HUDEP-2 (cell line): Measurements from ENCODE around the gene GATA5.
A peak's percentile ranks its signal among the peaks of the same experiment; 100 is the strongest.

Experiments used
- DNase-seq, 76 experiments: peaks; one replicate each; lab custom pipeline; 2025; ENCODE audit not compliant: unreplicated experiment in 76 of 76; lab: John Stamatoyannopoulos, UW

The GATA5 gene

DNA sequence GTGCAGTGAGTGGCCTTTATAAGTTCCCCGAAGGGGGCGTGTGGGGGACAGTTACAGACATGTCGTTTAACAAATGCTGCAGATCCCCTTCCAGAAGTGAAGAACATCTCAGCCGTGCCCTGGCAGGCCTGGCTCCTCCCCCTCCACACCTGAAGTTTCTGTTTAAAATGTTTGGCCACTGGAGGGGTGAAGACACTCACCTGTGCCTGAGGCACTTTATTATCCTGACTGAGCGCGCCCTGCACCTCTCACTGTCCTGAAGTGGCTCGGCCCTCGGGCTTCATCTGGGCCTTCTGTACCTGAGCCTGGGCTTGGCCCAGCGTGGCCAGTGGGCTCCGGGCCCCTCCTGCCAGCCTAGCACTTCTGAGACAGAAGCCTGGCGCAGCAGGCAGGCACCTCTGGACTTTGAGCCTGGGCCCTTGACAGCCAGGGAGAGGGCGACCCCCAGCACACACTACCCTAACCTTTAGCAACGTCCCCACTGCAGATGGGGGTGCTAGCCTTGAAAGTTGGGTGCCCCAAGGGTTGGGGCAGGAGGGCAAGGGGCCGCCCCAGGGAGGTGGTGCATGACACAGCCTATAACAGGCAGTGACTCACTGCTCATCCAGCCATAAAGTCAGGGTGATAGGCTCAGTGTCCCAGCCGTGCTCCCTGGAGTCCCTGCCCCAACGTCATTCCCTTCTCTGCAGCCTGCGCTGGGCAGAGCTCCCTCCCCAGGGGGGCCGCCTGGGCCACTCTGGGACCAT, 13.6 kb upstream of the GATA5 start:
- peak in 54 of 76 experiments; percentile 19 to 75 (median 52) for DNase-seq

DNA sequence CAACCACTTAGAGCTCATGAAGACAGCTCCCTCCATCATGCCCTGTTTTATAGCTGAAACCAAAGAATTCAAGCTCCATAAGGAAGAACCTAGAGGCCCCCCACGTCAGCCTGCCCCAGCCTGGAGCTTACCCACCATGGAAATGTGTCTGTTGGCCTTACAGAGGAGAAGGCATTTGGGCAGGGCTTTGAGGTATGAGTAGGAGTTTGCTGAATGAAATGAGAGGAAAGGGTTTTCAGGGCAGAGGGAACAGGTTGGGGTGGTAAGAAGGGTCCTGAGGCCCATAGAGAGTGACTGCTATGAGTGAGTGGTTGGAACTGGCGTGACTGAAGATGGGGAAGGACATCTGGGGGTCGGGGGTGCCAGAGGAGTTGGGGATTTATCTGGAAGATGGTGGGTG, 12.7 kb upstream of the GATA5 start:
- DNase-seq: peak in 4 of 76 experiments; percentile 16 to 59 (median 36)

DNA sequence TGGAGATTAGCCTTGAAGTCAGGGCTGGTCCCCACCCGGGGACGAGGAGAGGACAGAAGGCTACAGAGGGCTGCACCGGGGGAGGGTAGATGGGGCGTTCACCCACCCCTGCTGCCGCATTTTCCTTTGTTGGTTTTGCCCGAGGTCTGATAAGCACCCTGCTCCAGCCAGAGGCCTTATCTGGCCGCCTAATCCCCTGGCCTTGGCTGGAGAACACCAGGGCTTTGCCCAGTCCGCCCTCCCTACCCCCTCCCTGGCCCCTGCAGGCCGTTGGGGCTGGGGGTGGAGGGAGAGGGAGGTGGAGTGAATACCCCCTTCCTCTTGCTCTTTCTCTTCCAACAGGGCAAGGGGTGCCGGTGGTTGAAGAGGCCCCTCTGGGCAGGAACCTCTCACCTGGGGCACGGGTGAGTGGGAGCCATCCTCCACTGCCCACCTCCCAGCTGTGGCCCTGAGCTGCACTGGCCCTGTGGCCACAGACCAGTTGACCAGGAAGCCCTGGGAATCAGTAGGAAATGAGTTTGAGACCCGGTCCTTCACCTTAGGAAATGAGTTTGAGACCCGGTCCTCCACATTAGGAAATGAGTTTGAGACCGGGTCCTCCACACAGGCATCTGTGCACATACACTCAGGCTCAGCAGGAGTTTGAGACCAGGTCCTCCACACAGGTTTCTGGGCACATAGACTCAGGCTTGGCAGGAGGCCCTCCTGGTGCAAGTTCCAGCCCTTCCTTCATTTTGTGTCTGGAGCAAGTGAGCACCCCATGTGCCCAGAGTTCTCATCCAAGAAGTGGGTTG, 12.0 kb upstream of the GATA5 start:
- peak in 75 of 76 experiments; percentile 71 to 97 (median 89) for DNase-seq

DNA sequence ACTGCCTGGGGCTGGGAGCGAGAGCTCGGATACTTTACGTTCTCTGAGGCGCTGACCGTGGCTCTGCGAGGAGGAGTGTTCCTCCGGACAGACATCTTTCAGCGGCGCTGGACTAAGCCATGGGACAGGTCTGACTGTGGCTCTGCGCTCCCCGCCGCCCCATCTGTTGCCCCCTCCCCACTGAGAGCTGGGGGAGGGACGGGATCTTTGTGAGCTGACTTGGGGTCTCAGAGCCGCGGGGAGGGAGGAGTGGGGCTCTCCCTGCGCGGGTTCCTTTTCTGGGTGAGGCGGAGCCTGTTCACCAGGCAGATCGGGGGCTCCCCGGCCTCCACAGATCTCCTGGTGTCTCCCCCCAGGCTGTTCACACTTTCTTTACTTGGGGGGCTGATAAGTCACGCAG, 11.3 kb upstream of the GATA5 start:
- peak in 4 of 76 experiments; percentile 38 to 83 (median 78) for DNase-seq

DNA sequence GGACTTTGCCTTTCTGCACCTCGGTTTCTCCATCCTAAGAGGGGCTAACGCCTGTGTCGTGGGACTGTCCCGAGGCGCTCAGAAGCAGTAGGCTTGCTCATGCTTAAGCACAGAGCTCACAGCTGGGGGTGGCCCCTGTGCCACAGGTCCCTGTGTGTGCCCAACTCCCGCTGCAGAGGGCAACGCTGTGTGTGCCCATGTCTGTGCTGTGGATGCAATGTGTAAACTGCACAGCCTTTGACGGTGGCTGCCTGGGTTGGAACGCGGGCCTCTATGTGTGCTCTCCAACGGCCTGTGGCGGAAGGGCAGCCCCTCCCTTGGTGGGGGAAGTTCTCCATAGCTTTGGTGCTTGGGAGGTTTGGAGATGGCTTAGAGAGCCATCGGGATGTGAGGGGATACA, 10.7 kb upstream of the GATA5 start:
- DNase-seq: peak in 45 of 76 experiments; percentile 11 to 75 (median 34)

DNA sequence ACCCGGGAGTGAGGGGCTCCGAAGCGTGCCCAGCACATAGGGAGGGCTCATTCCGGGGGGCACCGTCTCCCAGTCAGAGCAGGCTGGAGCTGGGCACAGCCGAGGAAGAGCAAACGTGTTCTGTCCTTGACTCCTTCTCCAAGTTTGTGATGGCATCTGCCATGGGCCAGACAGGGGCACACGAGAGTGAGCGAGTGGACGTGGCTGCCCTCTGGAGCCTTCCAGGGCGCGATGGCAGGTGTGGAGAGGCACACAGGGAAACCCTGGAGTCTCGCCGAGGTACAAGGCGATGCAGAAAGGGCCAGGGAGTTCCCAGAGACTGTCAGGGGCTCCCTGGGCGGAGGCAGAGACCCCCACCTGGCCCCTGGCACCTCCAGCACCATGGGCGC, 9.9 kb upstream of the GATA5 start:
- DNase-seq: no peak

DNA sequence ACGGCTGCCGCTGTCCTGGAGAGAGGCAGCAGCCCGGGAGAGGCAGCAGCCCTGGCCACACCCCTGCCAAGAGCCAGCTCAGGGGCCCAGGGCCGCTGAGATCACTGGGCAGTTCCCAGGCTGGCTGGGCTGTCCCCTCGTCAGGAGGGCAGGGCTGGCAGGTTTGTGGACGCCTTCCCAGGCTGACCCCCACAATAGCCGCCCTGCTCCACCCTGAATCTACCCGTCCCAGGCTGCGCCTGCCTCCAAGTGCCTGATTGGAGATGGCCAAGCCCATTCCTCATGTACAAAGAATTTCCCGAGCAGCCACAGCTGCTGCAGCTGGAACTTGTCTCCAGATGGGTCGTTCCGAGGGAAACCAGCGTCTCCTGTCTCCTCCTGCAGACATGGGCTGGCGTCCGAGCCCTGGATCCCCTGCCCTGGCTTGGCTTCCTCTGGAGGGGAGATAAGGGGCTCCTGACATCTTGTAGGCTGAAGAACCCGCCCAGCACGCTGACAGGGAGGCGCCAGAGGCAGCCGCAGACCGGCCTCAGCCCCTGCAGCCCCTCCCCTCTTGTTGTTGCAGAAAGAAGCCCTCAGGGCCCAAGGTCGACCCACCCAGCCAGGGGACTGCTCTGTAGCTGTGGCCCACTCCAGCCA, 9.4 kb upstream of the GATA5 start:
- DNase-seq: peak in 70 of 76 experiments; percentile 40 to 86 (median 70)

DNA sequence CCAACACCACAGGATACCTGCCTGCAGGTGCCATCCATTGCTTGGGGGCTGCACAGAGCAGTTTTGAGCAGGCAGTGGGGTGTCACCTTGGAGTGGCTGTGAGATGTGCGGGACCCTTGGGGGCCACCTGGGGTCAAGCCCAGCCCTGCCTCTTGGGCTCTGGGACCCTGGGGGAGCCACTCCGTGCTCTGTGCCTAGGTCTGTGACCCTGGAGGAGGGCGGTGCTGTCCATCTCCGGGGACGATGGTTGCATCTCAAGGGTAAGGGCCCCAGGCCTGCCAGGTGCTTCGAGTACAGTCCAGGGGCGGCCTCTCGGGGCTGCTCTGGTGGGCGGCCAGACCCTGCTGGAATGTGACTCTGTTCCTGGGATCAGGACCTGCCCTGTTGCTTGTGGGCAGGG, 8.7 kb upstream of the GATA5 start:
- no peak for DNase-seq

DNA sequence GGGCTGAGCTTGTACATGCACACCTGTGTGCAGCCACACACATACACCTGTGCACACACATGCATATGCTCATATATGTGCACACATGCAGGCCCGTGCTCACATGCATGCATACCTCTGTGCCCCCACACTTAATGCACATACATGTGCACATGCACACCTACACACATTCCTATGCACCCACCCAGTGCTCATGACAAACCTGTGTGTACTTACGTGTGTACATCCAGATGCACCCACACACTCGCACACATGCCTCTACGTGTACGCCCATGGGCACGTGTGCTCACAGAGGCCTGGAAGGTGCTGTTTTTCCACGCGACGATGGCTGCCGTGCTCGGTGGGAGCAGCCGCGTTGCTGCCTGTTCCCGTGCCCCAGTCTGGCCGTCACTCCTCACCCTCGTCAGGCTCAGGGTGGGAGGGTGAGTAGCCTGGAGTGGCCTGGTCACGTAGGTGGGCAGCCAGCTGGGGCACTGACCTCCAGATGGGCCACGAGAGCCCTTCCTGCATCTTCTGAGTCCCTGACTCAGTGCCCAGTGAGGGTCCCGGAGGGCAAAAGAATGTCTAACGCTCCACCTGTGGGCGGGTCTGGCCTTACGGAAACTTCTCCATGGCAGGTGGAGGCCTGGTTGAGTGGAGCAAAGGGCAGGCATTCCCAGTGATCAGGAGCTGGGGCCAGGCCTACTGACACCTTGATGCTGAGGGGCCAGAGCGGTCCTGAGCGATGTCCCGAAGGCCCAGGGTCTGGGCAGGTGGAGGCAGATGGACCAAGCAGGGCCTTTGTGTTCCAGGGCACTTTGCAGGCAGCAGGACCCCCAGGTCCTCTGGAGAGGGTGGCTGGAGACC, 8.0 kb upstream of the GATA5 start:
- DNase-seq: no peak

DNA sequence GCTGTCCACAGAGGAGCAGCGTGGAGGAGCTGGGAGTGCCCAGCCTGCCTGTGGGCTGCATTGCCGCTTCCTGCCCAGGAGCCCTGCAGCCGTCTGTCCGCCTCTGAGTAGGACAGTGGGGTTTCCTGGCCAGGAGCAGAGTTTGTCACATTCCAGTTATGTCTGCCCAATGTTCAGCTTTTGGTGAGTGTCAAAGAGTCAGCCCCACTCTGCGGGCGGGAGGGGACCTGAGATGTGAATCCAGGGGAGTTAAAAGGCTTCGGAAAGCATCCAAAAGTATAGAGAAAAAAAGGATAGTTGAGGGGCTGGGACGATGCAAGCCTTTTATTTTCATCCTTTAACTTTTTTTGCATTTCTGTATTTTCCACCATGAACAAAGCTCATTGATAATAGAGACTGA, 7.2 kb upstream of the GATA5 start:
- DNase-seq: peak in 1 of 76 experiments; percentile 42

DNA sequence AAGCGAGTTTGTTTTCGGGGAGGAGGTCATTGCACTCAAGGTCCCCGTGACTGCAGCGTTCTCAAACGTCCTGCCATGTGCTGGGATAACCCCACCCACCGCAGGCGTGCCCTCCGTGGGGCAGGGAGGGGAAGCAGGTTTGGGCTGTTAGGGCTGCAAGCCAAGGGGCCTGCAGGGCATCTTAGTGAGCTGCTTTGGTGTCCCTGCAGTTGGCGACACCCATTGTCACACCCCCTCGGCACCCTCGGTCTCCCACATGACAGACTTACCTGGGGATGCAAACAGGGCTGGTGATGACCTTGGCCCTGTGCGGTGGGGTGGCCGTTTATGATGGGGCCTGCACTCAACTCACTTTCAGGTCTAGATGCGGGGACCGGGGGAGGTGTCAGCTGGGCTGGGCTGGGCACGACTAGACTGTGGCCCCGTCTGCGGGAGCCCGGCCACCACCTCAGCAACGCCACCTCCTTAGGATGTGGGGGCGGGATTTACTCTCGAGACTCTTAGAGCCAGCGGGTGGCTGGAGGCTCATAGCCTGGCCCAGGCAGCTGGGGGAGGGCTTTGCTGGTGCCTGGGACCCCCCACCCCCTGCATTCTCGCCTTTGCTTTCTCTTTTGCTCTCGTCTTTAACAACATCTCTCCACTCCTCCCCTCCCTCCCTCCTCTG, 6.5 kb upstream of the GATA5 start:
- peak in 75 of 76 experiments; percentile 64 to 99 (median 91) for DNase-seq

DNA sequence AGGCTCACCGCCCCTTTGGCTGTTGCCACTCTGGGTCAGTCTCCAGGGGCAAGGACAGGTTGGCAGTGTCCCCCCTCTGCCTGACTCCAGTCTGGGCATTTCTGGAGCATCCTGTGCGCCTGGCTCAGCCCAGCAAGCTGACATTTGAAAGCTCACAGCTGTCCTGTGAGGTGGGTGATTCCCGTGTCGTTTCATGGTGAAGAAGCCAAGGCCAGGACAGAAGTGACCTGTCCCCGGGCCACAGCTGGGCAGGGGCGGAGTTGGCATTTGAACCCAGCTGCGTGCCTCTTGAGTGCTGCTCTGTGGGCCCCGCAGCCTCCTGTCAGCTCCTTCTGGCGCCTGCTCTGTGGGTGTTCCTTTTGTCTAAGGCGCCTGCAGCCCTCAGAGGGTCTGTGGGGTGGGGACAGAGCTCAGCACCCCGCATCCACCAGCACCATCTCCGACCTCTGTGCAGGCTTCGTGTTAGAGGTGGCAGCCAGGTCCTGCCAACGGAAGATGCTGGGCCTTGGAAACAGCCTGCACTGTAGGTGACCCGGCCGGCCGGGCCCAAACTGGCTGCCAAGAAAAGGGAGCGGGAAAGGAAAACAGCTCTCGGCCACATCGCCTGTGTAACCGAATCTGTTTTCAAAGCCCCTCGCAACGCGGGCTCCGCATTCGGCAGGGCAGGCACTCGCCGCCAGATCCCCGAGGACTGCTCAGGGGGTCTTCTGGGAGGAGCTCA, 5.8 kb upstream of the GATA5 start:
- DNase-seq: peak in 23 of 76 experiments; percentile 38 to 81 (median 57)

DNA sequence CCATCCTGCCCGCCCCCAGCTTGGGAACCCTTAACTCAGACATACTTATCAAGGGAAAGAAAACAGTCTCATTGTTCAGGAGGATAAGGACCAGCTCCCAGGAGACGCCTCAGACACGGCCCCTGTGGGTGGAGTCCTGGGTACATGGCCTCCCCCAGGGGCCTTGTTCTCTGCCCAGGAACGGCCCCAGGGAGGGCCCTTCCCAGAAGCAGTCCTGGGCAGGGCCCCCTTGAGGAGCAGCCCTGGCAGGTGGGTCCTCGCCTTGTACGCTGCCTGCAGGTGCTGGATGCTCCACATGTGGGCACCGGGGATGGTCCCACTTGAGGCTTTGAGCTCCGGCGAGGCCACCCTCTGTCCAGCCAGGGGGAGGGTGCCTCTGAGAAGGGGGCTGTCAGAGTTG, 4.5 kb upstream of the GATA5 start:
- DNase-seq: peak in 71 of 76 experiments; percentile 25 to 88 (median 67)

DNA sequence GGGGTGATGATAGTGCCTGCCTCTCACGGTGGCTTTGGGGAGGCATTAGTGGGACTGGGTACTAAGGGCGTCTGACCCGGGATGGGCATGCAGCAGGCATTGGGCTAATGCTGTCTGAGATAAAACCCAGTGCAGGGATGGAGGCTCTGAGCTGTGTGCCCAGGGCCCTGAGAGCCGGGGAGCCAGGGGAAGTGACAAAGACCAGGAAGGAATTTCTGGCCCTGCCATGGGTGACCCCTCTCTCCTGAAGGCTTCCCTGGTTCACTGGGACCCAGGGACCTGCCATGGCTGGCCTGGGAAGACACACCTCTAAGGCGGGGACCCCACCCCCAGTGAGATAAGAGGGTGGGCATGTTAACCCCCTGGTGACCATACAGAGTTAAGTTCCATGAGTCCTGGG, 3.9 kb upstream of the GATA5 start:
- DNase-seq: peak in 20 of 76 experiments; percentile 20 to 74 (median 47)

DNA sequence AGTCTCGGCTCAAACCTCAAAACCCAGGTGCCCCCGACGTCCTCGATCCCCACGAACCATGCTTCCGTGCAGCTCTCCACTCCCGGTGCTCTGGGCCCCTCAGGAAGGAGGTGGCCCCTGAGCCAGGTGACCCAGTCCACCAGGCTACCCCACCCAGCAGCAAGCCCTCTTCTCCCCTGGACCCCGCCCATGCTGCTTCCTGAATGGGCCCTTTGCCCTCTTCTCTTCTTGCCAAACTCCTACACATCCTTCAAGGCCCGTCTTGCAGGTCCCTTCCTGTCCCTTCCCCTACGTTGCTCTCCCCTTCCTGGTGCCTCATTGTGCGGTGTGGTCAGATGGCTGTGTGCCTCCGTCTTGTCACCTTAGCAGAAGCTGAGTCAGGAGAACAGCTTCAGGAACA, 3.4 kb upstream of the GATA5 start:
- peak in 56 of 76 experiments; percentile 10 to 77 (median 48) for DNase-seq

DNA sequence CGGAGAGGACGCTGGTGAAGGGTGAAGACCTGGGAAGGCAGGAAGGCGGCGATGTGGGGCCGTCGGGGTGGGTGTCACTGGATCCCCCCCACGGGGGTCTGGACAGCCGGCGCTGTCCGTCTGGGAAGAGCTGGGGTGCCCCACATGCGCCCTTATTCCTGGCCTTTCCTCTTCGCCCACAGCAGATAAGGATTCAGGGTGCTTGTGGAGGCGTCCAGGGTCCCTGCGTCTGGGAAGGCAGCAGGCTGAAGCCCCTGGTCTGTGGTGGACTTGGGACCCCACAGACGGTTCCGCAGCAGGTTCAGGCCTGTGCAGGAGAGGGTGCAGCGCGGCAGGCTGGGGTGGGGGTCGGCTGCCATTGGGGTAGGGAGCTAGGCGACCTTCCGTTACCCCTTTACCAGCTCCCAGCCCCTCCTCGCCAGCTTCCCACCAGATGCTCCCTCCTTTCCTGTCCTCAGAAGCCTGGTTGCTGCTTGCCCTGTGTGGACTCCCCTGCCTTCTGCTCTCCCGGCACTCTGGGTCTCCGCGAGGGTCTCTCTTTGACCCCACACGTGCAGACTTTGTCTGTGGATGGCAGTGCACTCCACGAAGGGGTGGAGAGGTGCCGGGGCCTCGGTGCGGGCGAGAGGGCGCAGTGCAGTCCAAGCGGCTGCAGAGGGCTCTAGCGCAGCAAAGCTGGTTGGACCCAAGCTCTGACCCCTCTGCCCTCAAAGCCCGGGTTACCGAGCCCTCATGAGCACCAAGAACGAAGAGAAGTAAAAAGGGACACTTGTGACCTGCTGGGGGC, 2.1 kb upstream of the GATA5 start:
- peak in 65 of 76 experiments; percentile 19 to 74 (median 53) for DNase-seq

DNA sequence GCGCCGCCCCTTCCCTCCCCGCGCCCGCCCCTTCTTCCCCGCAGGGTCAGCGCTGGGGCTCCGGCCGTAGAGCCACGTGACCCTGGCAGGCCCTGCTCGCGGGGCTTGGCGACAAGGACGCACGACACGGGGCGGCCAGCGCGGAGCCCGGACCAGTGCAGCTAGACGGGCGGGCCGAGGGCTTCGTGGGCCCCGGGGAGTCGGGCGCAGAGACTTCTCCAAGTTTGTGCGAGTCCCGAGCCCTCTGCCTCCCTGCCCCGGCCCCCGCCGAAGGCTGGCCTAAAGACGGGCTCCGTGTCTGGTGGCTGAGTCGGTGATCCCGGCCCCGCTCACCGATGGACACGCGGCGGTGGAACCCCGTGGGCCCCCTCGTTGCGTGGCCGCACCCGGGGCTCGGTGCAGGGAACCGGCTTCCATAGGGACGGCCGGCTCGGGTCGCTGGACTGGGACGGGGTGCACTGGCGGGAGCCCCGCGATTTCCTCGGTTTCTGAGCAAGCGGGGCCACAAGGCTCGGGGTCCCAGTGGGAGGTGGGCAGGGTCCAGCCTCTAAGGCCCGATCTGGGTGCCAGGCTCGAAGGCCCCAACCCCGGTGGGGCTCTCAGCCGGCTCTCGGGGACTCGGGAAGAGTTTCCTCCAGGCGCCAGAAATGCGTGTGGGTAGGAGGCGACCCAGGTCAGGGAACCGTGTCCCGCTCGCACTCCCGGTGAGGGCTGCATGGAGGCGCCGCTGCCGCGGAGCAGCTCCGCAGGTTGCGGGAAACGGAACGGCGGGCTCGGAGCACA, 452 bp upstream of the GATA5 start:
- peak in 63 of 76 experiments; percentile 15 to 75 (median 58) for DNase-seq
